Small intestine (tissue), 7 donors: Measurements from ENCODE around the gene ZNF410. TPM values are rescaled to one million over a fixed set of nuclear protein-coding genes. Genes with fewer than 3 reads are reported as not detected.
"Not testable (repeated sequence)": the region's sequence is repeated elsewhere in the genome, so short reads cannot be mapped to it uniquely, and the experiment has no call there.

Experiments
- DNase-seq, 2 donors: peaks; one replicate each; pipeline versions ENCODE4 v3.0.0 to v3.0.0-alpha.2; 2013
- FAIRE-seq: peaks from 2 replicates; lab custom pipeline; 2012; peaks lifted over from hg19 to GRCh38; lab: Jason Lieb, UNC
- H3K27ac ChIP-seq, 3 donors: one replicate each; pipeline ENCODE4 v1.5.1; 2013; ENCODE audit warnings: low read length in 2 of 3, mild to moderate bottlenecking in 2 of 3, control low read depth in 1 of 3, inconsistent platforms in 1 of 3, low read depth in 1 of 3, moderate library complexity in 1 of 3
- H3K27me3 ChIP-seq, 3 donors: one replicate each; pipeline ENCODE4 v1.6.1; 2013; ENCODE audit warnings: low read length in 3 of 3, inconsistent platforms in 1 of 3; ENCODE audit not compliant: control insufficient read depth in 3 of 3, insufficient read depth in 3 of 3
- H3K36me3 ChIP-seq, 3 donors: one replicate each; pipeline ENCODE4 v1.6.1; 2013; ENCODE audit warnings: low read length in 3 of 3, inconsistent platforms in 1 of 3, low read depth in 1 of 3, mild to moderate bottlenecking in 1 of 3, moderate library complexity in 1 of 3; ENCODE audit not compliant: control insufficient read depth in 3 of 3, insufficient read depth in 2 of 3
- H3K4me1 ChIP-seq, 3 donors: one replicate each; pipeline ENCODE4 v1.6.1; 2013; ENCODE audit warnings: low read length in 2 of 3, inconsistent platforms in 1 of 3, low read depth in 1 of 3, mild to moderate bottlenecking in 1 of 3, moderate library complexity in 1 of 3; ENCODE audit not compliant: control insufficient read depth in 3 of 3, insufficient read depth in 2 of 3
- H3K4me3 ChIP-seq, 3 donors: one replicate each; pipeline ENCODE4 v1.5.1; 2013; ENCODE audit warnings: low read length in 3 of 3, control low read depth in 1 of 3, inconsistent platforms in 1 of 3, low read depth in 1 of 3, mild to moderate bottlenecking in 1 of 3, moderate library complexity in 1 of 3
- H3K9me3 ChIP-seq, 2 donors: one replicate each; pipeline ENCODE4 v1.6.1; 2013; ENCODE audit warnings: low read depth in 1 of 2, low read length in 1 of 2; ENCODE audit not compliant: control insufficient read depth in 2 of 2, insufficient read depth in 1 of 2
- WGBS, 3 donors: extraction: QIAGEN DNeasy Blood & Tissue Kit; methylation state at CpG; one replicate each; pipeline ENCODE4 v1.1.7; 2013; 5-methylcytosine and 5-hydroxymethylcytosine counted together
- polyA plus RNA-seq, 4 donors: library from polyadenylated mRNA; stranded (reverse) in 3 of 4; unstranded in 1 of 4; fragments of 200-250 nt in 3 of 4; fragments of 120-200 nt in 1 of 4; gene quantifications; one replicate each; pipeline versions ENCODE4 v1.2.1 to v1.2.3, GENCODE V29; 2013
- donor health status: healthy with polysubstance abuse.
- donor health status: control.
- donor health status: control.
- donor health status: Bipolar disorder and iron deficiency.
- donor health status: healthy.

Gene ZNF410
- polyA plus RNA-seq, 4 donors, result 30.7 to 50.1 (median 36.7) TPM

DNA sequence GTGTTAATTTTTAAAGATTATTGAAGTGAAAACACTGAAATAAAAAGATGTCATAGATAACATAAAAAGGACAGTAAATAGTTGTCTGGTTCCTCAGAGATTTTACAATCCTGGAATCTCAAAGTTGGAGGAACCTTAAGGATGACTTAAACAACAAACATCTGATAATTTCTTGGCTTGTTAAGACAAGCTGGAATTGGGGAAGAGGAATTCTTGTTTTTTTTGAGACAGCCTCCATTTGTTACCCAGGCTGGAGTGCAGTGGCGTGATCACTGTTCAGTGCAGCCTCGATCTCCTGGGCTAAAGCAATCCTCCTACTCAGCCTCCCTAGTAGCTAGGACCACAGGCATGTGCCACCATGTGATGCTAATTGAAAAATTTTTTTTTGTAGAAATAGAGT lies 2.3 kb downstream of the ZNF410 start:
- WGBS, 3 donors, result 83 to 95% (median 89%) methylated on average over 2 of the region's 2 CpGs
- DNase-seq, result no peak
- H3K27ac ChIP-seq, result no peak overlapping the region
- peaks cover 0 to 6% (median 4%) of the 10 kb centered on the region in 3 donors for H3K4me1 ChIP-seq
- H3K36me3 ChIP-seq, result peaks cover 4 to 6% (median 4%) of the 10 kb centered on the region in 3 donors
- no peak for FAIRE-seq
- H3K4me3 ChIP-seq, result no peak overlapping the region
- no peaks in the 10 kb centered on the region for H3K9me3 ChIP-seq
- H3K27me3 ChIP-seq, result no peaks in the 10 kb centered on the region

DNA sequence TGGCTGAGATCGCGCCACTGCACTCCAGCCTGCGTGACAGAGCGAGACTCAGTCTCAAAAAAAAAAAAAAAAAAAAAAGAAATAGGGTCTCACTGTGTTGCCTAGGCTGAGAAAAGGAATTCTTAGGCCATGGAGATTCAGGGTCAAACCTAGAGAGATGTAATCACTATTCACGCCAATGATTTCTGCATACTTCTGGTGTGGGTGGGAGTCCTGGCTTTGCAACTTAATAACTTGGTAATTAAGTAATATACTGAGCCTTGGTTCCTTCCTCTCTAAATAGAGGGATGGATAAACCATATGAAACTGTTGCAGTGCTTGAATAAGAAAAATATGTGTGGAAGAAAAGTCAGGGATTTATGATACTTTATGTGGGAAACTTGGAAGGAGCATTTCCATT lies 2.7 kb downstream of the ZNF410 start:
- no peak overlapping the region for H3K27ac ChIP-seq
- H3K4me1 ChIP-seq, result peaks cover 0 to 6% (median 4%) of the 10 kb centered on the region in 3 donors
- H3K27me3 ChIP-seq, result no peaks in the 10 kb centered on the region
- WGBS, 3 donors, result 82 to 88% (median 83%) methylated on average over 5 of the region's 5 CpGs
- H3K9me3 ChIP-seq, result no peaks in the 10 kb centered on the region
- H3K4me3 ChIP-seq, result no peak overlapping the region
- H3K36me3 ChIP-seq, result peaks cover 5 to 9% (median 6%) of the 10 kb centered on the region in 3 donors
- DNase-seq, result no peak
- FAIRE-seq, result no peak

DNA sequence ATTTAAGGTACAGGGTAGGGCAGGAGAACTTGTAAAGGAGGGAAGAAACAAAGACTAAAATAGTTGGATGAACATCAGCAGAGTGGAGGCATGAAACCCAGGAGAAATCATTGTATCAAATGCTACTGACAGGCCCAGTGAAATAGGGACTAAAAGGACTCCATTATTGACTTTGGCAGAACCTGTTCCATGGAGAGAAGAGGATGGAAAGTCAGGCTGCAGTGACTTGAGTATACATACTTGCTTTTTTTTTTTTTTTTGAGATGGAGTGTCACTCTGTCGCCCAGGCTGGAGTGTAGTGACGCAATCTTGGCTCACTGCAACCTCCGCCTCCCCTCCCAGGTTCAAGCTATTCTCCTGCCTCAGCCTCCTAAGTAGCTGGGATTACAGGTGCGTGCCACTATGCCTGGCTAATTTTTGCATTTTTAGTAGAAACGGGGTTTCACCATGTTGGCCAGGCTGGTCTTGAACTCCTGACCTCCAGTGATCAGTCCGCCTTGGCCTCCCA lies 7.6 kb downstream of the ZNF410 start:
- 91 to 96% (median 96%) methylated on average over 5 to 6 of the region's 6 CpGs for WGBS, 3 donors

DNA sequence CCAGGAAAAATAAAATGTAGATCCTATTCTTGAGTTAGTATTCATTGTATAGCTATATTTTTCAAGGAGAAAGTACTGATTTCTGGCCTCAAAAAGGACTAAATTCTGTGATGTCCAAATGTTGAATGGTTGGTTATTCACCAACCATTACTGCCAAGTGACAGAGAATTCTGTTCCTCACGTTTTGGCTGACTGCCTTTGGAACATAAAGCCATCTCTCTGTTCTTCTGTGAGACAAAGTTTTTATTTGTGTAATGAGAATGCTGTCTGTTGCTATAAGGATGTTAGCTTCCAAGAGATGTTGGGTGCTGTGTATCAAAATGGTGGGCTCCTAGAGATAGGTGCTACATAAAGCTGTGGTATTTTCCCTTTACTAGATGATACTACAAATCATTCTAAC lies 9.3 kb downstream of the ZNF410 start:
- H3K9me3 ChIP-seq, result no peaks in the 10 kb centered on the region
- no peak overlapping the region for H3K4me3 ChIP-seq
- no peak for FAIRE-seq
- WGBS, 3 donors, result 70 to 75% (median 73%) methylated on average over 1 of the region's 1 CpG
- H3K4me1 ChIP-seq, result no peaks in the 10 kb centered on the region
- DNase-seq, result no peak
- no peak overlapping the region for H3K27ac ChIP-seq
- no peaks in the 10 kb centered on the region for H3K27me3 ChIP-seq
- H3K36me3 ChIP-seq, result peaks cover 11 to 41% (median 39%) of the 10 kb centered on the region in 3 donors

More for the DNA sequence above, 7.6 kb downstream of the ZNF410 start:
- H3K4me1 ChIP-seq, H3K9me3 ChIP-seq, DNase-seq, H3K27ac ChIP-seq, FAIRE-seq, H3K4me3 ChIP-seq, H3K27me3 ChIP-seq: not testable (repeated sequence)
- H3K36me3 ChIP-seq, result peaks cover 5 to 33% (median 26%) of the 10 kb centered on the region in 3 donors

DNA sequence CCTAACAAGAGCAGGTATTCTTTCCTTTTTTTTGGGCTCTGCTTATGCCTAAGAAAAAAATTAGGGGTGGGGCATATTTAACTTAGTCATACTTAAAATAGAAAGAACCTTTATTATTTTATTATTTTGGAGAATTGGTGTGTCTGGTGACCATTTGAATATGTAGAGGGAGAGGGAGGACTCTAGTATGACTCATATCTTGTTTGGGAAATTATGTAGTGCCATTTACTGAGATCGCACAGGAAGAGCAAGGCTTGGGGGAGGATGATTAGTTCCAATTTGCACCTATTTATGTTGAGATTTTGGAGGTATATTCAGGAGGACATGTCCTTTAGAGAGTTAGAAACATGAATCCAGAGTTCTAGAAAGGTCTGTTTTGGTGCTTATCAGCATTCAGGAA lies 9.9 kb downstream of the ZNF410 start:
- no peak overlapping the region for H3K27ac ChIP-seq
- H3K4me1 ChIP-seq, result no peaks in the 10 kb centered on the region
- 62 to 92% (median 77%) methylated on average over 1 of the region's 1 CpG for WGBS, 3 donors
- H3K4me3 ChIP-seq, result no peak overlapping the region
- no peaks in the 10 kb centered on the region for H3K9me3 ChIP-seq
- FAIRE-seq, result no peak
- no peaks in the 10 kb centered on the region for H3K27me3 ChIP-seq
- DNase-seq, result no peak
- peaks cover 11 to 41% (median 41%) of the 10 kb centered on the region in 3 donors for H3K36me3 ChIP-seq

DNA sequence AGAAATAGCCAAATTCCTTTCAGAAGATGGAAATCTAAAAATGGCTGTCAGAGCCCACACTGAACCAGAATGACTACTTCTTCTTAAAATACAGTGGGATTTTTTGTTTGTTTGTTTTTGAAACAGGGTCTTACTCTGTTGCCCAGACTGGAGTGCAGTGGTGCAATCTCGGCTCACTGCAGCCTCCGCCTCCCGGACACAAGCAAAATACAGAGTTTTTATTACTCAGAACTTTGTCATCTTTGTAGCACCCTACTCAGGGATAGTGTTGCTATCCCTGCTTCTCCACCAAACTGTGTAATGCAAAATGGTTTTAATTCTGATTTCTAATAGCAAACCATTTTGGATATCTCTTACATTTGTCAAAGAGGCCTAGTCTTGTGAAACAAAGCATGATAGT lies 16.4 kb downstream of the ZNF410 start:
- Histone ChIP-seq H3K27ac (no peak overlapping the region), H3K27me3 (no peaks in the 10 kb centered on the region), H3K4me1 (no peaks in the 10 kb centered on the region), H3K9me3 (no peaks in the 10 kb centered on the region), H3K36me3 (peaks cover 21 to 48% (median 30%) of the 10 kb centered on the region in 3 donors), H3K4me3 (no peak overlapping the region)
- 78 to 81% (median 80%) methylated on average over 3 of the region's 3 CpGs for WGBS, 3 donors
- no peak for FAIRE-seq
- DNase-seq, result no peak

DNA sequence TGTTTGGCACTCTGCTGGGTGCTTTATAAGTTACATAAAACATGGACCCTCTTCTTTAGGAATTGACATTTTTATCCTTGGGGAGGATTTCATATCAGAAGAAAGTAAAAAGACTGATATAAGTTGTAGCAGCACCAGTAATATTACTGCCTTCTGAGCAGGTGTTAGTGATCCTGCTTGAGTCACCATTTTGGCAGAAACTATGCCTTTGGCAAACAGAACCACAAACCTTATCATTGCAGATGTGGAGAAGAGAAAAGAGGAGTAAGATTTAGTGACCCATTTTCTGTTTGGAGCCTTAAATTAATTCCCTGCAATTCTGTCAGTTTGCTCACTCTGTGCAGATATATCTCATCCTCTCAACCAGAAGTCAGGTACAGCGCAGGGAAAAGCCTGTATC lies 23.0 kb downstream of the ZNF410 start:
- WGBS, 3 donors, result 100% methylated on average over 1 of the region's 1 CpG
- FAIRE-seq (no peak), DNase-seq (no peak)
- Histone ChIP-seq H3K4me3 (no peak overlapping the region), H3K36me3 (peaks cover 18 to 41% (median 26%) of the 10 kb centered on the region in 3 donors), H3K27ac (no peak overlapping the region), H3K27me3 (no peaks in the 10 kb centered on the region), H3K4me1 (no peaks in the 10 kb centered on the region), H3K9me3 (no peaks in the 10 kb centered on the region)

DNA sequence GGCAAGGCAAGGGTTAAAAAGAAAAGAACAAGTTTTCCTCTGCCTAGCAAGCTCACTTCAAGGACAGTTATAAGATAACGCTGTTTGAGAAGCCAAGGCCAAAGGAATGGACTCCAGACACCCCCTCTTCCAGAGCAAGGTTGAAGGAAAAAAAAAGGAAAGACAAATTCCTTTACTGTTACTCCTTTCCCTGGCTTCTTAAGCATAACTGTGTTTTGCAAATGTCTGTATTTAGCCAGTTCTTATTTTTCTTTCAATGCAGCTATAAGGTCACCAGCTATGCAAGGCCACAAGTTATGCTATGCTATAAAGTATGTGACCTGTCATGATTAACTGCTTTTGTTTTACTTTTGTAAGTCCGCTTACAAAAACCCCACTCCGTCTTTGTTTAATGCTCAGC lies 26.6 kb downstream of the ZNF410 start:
- Histone ChIP-seq H3K4me1 (no peaks in the 10 kb centered on the region), H3K27me3 (no peaks in the 10 kb centered on the region), H3K4me3 (no peak overlapping the region), H3K9me3 (no peaks in the 10 kb centered on the region), H3K27ac (no peak overlapping the region), H3K36me3 (peaks cover 13 to 39% (median 15%) of the 10 kb centered on the region in 3 donors)
- 81 to 85% (median 81%) methylated on average over 3 of the region's 3 CpGs for whole genome bisulfite sequencing, 3 donors
- no peak for FAIRE-seq
- DNase-seq, result no peak

DNA sequence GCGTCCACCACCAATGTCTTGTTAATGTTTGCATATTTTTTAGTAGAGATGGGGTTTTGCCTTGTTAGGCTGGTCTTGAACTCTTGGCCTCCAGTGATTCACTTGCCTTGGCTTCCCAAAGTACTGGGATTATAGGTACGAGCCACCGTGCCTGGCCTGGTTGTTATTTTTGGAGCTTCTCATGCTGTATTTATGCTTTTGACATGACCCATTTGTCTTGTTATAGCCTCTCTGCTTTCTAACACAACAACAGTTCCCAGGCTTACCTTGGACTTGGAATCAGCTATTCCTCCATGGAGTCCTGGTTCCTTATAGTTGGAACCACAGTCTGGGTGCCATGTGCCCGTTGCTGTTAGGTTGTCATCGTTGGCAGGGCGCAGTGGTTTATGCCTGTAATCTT lies 29.7 kb downstream of the ZNF410 start:
- DNase-seq (no peak), FAIRE-seq (no peak)
- Histone ChIP-seq H3K9me3 (no peaks in the 10 kb centered on the region), H3K36me3 (peaks cover 9 to 46% (median 10%) of the 10 kb centered on the region in 3 donors), H3K27ac (no peak overlapping the region), H3K4me3 (no peak overlapping the region), H3K4me1 (no peaks in the 10 kb centered on the region), H3K27me3 (no peaks in the 10 kb centered on the region)
- 88 to 95% (median 88%) methylated on average over 6 of the region's 6 CpGs for WGBS, 3 donors
